Measurements from ENCODE around the gene TMEM150A. TPM values are rescaled to one million over a fixed set of nuclear protein-coding genes. Genes with fewer than 3 reads are reported as not detected.

Gene TMEM150A
- total and polyA plus RNA-seq, 2 of the 13 experiments (the other 11 are each of a cell fraction or from before 2014, with no cell fraction given), result 30.1 to 70.4 TPM

DNA sequence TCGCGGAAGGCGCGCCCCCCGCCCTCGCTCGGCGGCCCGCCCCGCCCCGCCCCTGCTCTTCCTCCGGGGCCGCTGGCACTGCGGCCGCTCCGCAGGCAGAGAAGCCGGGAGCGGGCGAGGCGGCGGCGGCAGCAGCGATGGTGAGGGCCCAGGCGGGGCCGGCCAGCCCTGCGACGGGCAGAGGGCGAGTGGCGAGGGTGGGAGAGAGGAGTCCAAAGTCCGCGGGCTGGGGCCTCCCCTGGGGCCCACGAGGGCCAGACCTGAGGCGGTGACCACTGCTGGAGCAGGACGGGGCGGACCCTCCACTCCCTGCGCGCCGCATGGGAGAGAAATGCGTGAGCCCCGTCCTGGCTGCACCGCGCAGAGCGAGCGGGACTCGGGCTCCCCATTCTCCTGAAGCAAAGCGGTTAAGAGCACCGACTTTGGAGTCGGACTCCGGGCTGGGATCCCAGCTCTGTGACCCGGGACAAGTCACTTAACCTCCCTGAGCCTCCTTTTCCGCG is 18.1 kb downstream of the TMEM150A start, which contains the start of gene VAMP5 (continued):
- peak; percentile 62; the same call in 1 of the 2 replicates for TF ChIP-seq PBX3 (CRISPR knock-in tag; IDR thresholded peaks at IDR 0.05; ENCODE audit: borderline replicate concordance)
- TF ChIP-seq ZFP36 (IDR thresholded peaks at IDR 0.05; ENCODE audit: borderline replicate concordance, low read depth, low read length, partially characterized antibody), result no peak
- no peak for TF ChIP-seq TCF7L2 (IDR thresholded peaks at IDR 0.05; ENCODE audit: low read depth, low read length)
- peak; percentile 66; the same call in 1 of the 2 replicates for TF ChIP-seq ZBED4 (CRISPR knock-in tag; IDR thresholded peaks at IDR 0.05; ENCODE audit: borderline replicate concordance)
- TF ChIP-seq ZFYVE20 (CRISPR knock-in tag; IDR thresholded peaks at IDR 0.05; ENCODE audit: borderline replicate concordance, low read depth), result no peak
- no peak; the same call in 1 of the 2 replicates for TF ChIP-seq FOXC1 (CRISPR knock-in tag; IDR thresholded peaks at IDR 0.05; ENCODE audit: borderline replicate concordance)
- TF ChIP-seq, protein P1, sequence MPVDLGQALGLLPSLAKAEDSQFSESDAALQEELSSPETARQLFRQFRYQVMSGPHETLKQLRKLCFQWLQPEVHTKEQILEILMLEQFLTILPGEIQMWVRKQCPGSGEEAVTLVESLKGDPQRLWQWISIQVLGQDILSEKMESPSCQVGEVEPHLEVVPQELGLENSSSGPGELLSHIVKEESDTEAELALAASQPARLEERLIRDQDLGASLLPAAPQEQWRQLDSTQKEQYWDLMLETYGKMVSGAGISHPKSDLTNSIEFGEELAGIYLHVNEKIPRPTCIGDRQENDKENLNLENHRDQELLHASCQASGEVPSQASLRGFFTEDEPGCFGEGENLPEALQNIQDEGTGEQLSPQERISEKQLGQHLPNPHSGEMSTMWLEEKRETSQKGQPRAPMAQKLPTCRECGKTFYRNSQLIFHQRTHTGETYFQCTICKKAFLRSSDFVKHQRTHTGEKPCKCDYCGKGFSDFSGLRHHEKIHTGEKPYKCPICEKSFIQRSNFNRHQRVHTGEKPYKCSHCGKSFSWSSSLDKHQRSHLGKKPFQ (CRISPR knock-in tag; IDR thresholded peaks at IDR 0.05; ENCODE audit: insufficient replicate concordance), result no peak
- TF ChIP-seq REXO4 (CRISPR knock-in tag; IDR thresholded peaks at IDR 0.05; ENCODE audit: borderline replicate concordance), result peak; percentile 92
- no peak for TF ChIP-seq ZNF7 (CRISPR knock-in tag; IDR thresholded peaks at IDR 0.05)
- TF ChIP-seq ASH2L (IDR thresholded peaks at IDR 0.05; ENCODE audit: insufficient read length, low read depth, low read length), result peak; percentile 97
- peak; percentile 71 for TF ChIP-seq KAT8 (CRISPR knock-in tag; IDR thresholded peaks at IDR 0.05)
- TF ChIP-seq CBX5 (CRISPR knock-in tag; IDR thresholded peaks at IDR 0.05; ENCODE audit: borderline replicate concordance), result peak; percentile 36; the same call in 1 of the 2 replicates
- TF ChIP-seq HNRNPUL1 (IDR thresholded peaks at IDR 0.05; ENCODE audit: low read depth, low read length), result 0 out of 2 replicates have a peak, but pooled peaks have one; percentile 53
- TF ChIP-seq SIX1 (CRISPR knock-in tag; IDR thresholded peaks at IDR 0.05; ENCODE audit: borderline replicate concordance), result peak; percentile 13; the same call in 1 of the 2 replicates
- TF ChIP-seq, protein P2, sequence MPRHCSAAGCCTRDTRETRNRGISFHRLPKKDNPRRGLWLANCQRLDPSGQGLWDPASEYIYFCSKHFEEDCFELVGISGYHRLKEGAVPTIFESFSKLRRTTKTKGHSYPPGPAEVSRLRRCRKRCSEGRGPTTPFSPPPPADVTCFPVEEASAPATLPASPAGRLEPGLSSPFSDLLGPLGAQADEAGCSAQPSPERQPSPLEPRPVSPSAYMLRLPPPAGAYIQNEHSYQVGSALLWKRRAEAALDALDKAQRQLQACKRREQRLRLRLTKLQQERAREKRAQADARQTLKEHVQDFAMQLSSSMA (CRISPR knock-in tag; IDR thresholded peaks at IDR 0.05), result 0 out of 2 replicates have a peak, but pooled peaks have one; percentile 25
- peak; percentile 84 for TF ChIP-seq AGO1 (IDR thresholded peaks at IDR 0.05; ENCODE audit: low read depth, low read length, poor library complexity, severe bottlenecking)
- TF ChIP-seq IKZF4 (CRISPR knock-in tag; IDR thresholded peaks at IDR 0.05; ENCODE audit: borderline replicate concordance, low read depth, not compliant biosample characterization), result no peak
- TF ChIP-seq, protein P3, sequence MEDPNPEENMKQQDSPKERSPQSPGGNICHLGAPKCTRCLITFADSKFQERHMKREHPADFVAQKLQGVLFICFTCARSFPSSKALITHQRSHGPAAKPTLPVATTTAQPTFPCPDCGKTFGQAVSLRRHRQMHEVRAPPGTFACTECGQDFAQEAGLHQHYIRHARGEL (CRISPR knock-in tag; IDR thresholded peaks at IDR 0.05), result no peak
